Islet precursor cell (in vitro differentiated cells): Measurements from ENCODE around the gene PNPLA3.

Experiments used
- DNase-seq: peaks from one replicate; pipeline ENCODE4 v3.0.0-alpha.2; 2018

Gene PNPLA3

GRCh38 chr22:43968614-43969013 is 45.0 kb downstream of the PNPLA3 start:
- no peak for DNase-seq

GRCh38 chr22:43969021-43969878 is 45.6 kb downstream of the PNPLA3 start:
- DNase-seq: no peak

GRCh38 chr22:43969989-43970755 is 46.6 kb downstream of the PNPLA3 start:
- no peak for DNase-seq

DNA sequence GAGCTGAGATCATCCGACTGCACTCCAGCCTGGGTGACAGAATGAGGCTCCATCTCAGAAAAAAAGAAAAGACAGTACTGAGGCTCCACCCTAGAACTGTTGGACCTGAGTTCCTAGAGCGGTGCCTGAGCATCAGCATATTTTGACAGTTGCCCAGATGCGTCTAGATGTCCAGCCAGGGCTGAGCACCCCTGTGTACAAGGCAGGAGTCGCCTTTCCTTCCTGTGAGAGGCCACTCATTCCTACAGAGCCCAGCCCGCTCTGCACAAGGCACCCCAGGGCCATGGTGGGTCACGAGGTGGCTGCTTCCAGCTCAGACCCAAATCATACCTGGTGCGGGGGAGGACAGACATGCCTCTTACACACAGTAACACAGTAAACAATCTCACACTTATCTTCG is 47.5 kb downstream of the PNPLA3 start:
- no peak for DNase-seq

- no peak for DNase-seq
Measured at GRCh38 chr22:43972931-43973462, 49.4 kb downstream of the PNPLA3 start.

DNA sequence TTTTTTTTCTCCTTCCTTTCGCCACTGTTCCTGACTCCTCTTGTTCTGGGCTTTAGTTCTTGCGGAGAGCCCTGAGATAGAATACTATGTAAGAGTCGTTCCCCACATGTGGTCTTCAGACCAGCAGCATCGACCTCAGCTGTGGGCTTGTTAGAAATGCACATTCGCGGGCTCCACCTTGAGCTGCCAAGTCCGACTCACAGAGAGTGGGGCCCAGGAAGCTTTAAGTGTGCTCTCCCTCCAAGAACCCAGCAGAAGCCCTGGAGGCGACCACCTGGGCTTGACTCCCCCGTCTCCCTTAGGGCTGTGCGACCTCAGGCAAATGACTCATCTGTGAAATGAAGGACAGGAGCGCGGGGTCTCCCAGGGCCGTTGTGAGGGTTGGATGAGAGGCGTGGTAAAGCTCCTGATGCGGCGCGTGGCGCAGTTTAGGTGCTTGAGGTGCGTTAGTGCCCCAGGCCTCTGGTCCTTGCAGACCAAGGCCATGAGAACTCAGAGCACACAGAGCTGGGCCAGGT is 50.5 kb downstream of the PNPLA3 start:
- DNase-seq: peak; percentile 31

DNA sequence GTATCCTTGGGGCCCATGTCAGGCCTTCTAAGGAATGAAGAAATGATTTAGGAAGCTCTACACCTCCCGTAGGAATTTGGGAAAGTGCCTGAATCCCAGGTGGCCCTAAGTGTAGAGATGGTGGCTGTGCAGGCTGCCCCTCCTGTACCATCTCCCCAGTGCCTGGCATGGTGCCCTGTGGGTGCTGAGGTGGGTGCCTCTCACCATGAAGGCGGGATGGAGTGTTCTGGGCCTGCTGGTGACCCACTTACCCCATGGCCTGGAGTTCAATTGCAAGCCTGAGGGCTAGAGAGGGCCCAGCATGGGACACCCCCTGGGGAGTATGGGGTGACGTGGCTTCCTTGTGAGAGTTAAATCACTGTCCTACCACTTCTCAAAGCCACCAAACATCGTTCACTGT is 51.4 kb downstream of the PNPLA3 start:
- peak; percentile 26 for DNase-seq

GRCh38 chr22:43976861-43977795 is 53.5 kb downstream of the PNPLA3 start:
- peak; percentile 50 for DNase-seq

DNA sequence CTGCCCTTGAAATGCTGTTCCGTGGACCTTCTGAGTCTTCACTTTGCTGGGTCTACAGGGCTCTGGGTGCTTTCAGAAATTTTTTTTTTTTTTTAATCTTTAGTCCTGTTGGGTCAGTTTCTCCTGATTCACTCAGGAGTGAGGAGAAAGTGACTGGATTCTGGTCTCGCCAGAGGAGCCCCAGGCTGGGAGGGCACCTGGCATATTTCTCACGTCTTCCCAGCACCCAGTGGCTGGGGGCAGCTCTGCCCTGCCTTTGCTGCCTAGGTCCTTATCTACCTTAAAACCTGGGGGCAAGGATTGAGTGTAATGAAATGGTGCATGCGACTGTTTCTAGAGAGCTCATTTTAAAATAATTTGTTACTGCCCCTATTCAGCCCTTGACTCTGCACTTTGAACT is 55.0 kb downstream of the PNPLA3 start:
- DNase-seq: peak; percentile 24

- peak; percentile 38 for DNase-seq
Measured at GRCh38 chr22:43980579-43980978, 57.0 kb downstream of the PNPLA3 start.

GRCh38 chr22:43980996-43981395 is 57.4 kb downstream of the PNPLA3 start:
- DNase-seq: no peak

- DNase-seq: peak; percentile 22
Measured at GRCh38 chr22:43983808-43984207, 60.2 kb downstream of the PNPLA3 start.

- peak; percentile 18 for DNase-seq
Measured at GRCh38 chr22:43985532-43985931, 61.9 kb downstream of the PNPLA3 start.

DNA sequence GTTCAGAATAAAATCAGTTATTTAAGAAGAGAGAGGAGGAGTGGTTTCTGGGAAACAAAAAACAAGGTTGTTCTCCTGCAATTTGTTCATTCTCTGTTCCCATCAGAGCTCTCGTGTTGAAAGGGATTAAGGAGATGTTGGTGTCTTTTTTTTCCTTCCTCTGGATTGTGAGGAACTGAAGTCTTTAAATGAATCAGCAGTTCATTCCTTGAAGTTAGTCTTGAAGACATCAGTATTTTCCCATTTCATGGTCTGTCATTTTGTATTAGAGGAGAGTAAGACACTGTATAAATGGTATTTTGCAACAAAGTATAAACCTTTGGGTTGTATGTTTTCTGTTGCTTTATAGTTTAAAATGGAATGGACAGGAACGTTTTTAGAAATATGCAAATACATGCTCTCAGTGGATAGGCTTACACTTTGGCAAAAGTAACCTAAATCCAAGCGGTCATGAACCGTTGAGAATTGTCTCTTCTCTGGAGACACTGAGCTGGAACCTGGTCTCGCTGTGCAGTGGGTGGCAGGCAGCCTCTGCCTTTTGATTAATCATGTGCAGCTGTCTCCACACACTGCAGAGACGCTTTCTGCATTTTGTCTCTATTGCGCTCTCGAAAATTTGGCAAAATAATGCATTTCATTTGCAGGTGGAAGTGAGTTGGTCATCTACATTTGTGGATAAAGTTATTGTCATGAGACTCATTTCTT is 64.7 kb downstream of the PNPLA3 start:
- DNase-seq: no peak

GRCh38 chr22:43988960-43989359 is 65.4 kb downstream of the PNPLA3 start:
- no peak for DNase-seq

GRCh38 chr22:43990044-43990443 is 66.4 kb downstream of the PNPLA3 start:
- no peak for DNase-seq

- no peak for DNase-seq
Measured at GRCh38 chr22:43991316-43992020, 67.9 kb downstream of the PNPLA3 start.

DNA sequence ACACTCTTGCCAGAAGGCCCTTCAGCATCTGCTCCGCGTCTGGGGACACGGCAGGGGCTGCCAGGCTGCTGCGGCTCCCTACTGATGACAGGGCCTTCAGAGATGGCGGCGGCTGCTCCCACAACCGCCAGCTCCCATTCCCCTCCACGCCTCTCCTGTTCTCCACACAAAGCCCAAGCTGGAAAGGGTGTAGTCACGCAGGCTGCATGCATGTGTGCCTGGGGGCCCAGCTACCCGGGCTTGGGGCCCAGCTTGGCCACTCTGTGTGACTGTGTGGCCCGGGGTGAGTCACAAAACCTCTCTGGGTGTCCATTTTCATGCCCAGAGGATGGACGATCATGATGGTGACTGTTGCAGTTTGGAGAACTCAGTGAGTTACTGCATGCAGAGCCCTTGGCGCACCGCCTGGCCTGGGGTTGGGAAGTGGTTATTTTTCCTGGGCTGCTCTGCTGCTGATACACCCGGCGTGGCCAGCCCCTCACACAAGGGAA is 68.8 kb downstream of the PNPLA3 start:
- DNase-seq: no peak

- peak; percentile 85 for DNase-seq
Measured at GRCh38 chr22:43993072-43993760, 69.6 kb downstream of the PNPLA3 start.

DNA sequence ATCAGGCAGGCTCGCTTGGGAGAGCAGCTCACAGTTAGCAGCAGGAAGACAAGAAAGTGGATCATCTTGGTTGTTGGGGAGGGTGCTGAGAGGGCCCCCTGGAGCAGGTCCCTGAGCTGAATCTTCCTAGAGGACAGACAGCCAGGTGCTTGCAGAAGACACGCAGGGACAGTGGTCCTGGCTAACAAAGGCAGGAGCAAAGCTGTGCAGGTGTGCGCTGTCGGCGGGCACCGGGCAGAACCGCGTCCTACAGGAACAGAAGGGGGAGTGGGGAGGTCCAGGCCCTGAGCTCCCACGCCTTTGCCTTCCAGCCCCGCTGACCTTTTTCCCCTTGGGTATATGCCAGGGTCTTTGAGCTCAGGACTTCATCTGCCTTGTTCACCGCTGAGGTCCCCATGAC is 70.4 kb downstream of the PNPLA3 start:
- DNase-seq: no peak
